Kidney epithelial cell (primary cell): ENCODE results near the gene PRR33. TPM values are rescaled to one million over a fixed set of nuclear protein-coding genes. Genes with fewer than 3 reads are reported as not detected.

ENCODE experiments used
- DNase-seq: peaks from one replicate; pipeline ENCODE4 v3.0.0-alpha.2; 2010; ENCODE audit warnings: low read depth
- H3K27me3 ChIP-seq: 2 replicates; pipeline ENCODE4 v1.6.0; 2011; ENCODE audit warnings: low read length; ENCODE audit not compliant: control insufficient read depth, insufficient read depth
- H3K36me3 ChIP-seq: 2 replicates; pipeline ENCODE4 v1.5.1; 2011; ENCODE audit warnings: low read length; ENCODE audit not compliant: control insufficient read depth, insufficient read depth
- H3K4me3 ChIP-seq: 2 replicates; pipeline ENCODE4 v1.5.1; 2011; ENCODE audit warnings: low read depth, mild to moderate bottlenecking, control low read depth, low read length
- CTCF ChIP-seq: IDR thresholded peaks from 2 replicates; pipeline ENCODE4 v1.5.1; 2011; ENCODE audit warnings: mild to moderate bottlenecking, moderate library complexity, low read length, control low read depth, inconsistent platforms; ENCODE audit not compliant: insufficient read depth, poor library complexity, severe bottlenecking
- total RNA-seq: library from RNA; depleted of rRNA; stranded (reverse); fragments of >200 nt; gene quantifications from 2 replicates; pipeline ENCODE4 v1.2.3, GENCODE V29; 2015

The PRR33 gene
- total RNA-seq, 1 donor from 2014 or later: not detected

GRCh38 chr11:1857064-1857463 lies 34.6 kb downstream of the PRR33 start:
- no peak for TF ChIP-seq CTCF
- no peak for DNase-seq
- peaks cover 29% of the 10 kb centered on the region for H3K27me3 ChIP-seq
- no peak overlapping the region for H3K4me3 ChIP-seq
- no peaks in the 10 kb centered on the region for H3K36me3 ChIP-seq

- Histone ChIP-seq H3K36me3 (no peaks in the 10 kb centered on the region), H3K4me3 (no peak overlapping the region), H3K27me3 (peaks cover 31% of the 10 kb centered on the region)
- no peak for TF ChIP-seq CTCF
- DNase-seq: no peak
Measured at GRCh38 chr11:1856306-1857005, 35.2 kb downstream of the PRR33 start.

- TF ChIP-seq CTCF: no peak
- H3K4me3 ChIP-seq: no peak overlapping the region
- H3K36me3 ChIP-seq: no peaks in the 10 kb centered on the region
- DNase-seq: no peak
- H3K27me3 ChIP-seq: peaks cover 31% of the 10 kb centered on the region
Measured at GRCh38 chr11:1855886-1856265, 35.8 kb downstream of the PRR33 start.

- no peak for DNase-seq
- TF ChIP-seq CTCF: no peak
- Histone ChIP-seq H3K4me3 (no peak overlapping the region), H3K36me3 (no peaks in the 10 kb centered on the region), H3K27me3 (peaks cover 31% of the 10 kb centered on the region)
Measured at GRCh38 chr11:1854949-1855885, 36.5 kb downstream of the PRR33 start.

GRCh38 chr11:1854132-1854948 lies 37.4 kb downstream of the PRR33 start:
- Histone ChIP-seq H3K4me3 (no peak overlapping the region), H3K27me3 (peaks cover 29% of the 10 kb centered on the region), H3K36me3 (no peaks in the 10 kb centered on the region)
- DNase-seq: no peak
- no peak for TF ChIP-seq CTCF
